HG02642 (cell line): Measurements from ENCODE around the gene ADGRV1.

Experiments
- ATAC-seq: cut with Tn5 transposase; IDR thresholded peaks from one replicate; pipeline ENCODE4 v1.9.1; 2021; ENCODE audit warnings: mild to moderate bottlenecking; ENCODE audit not compliant: unreplicated experiment, poor library complexity

Gene ADGRV1

DNA sequence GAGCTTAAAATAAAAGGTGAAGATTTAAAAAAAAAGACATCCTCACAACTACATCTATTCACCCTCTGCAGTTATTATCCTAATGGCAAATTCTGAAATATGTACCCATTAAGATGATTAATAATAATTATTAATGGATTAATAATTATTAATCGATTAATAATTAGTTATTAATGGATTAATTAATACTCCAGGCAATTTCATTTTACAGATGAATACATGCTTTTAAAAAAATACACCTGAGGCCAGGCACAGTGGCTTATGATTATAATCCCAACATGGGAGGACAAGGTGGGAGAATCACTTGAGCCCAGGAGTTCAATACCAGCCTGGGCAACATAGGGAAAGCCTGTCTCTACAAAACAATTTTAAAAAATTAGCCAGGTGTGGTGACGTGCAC is 642.1 kb downstream of the ADGRV1 start:
- ATAC-seq = no peak

DNA sequence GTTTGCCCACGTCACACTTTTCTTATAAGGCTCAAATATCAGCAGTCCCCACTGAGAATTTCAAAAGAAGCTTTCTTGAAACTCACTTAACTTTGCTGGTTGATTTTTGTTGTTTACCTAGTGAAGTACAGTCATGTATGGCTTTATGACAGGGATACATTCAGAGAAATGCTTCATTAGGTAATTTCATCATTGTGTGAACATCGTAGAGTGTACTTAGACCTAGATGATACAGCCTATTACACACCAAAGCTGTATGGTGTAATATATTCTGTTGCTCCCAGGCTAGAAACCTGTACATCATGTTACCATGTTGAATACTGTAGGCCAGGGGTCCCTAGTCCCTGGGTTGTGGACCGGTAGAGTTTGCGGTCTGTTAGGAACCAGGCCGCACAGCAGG is 647.5 kb downstream of the ADGRV1 start:
- ATAC-seq = no peak

DNA sequence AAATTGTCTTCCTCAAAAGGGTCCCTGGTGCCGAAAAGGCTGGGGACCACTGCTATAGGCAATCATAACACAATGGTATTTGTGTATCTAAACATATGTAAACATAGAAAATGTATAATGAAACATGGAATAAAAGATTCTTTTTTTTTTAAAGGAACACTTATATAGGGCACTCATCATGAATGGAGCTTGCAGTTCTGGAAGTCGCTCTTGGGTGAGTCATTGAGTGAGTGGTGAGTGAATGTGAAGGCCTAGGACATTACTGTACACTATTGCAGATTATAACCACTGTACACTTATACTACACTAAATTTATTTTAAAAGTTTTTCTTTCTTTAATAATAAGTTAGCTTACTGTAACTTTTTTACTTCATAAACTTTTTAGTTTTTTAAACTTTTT is 648.1 kb downstream of the ADGRV1 start:
- ATAC-seq = no peak

DNA sequence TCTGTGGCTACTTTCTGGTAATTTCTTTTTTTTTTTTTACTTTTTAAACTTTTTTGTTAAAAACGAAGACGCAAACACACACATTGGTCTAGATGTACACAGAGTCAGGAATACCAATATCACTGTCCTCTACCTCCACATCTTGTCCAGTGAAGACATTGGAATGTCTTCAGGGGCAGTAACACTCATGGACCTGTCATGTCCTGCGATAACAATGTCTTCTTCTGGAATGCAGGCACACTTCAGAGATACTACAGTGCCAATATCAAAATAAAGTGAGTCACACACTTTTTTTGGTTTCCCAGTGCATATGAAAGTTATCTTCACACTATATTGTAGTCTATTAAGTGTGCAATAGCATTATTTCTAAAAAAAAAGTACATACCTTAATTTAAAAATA is 648.7 kb downstream of the ADGRV1 start:
- ATAC-seq = no peak

DNA sequence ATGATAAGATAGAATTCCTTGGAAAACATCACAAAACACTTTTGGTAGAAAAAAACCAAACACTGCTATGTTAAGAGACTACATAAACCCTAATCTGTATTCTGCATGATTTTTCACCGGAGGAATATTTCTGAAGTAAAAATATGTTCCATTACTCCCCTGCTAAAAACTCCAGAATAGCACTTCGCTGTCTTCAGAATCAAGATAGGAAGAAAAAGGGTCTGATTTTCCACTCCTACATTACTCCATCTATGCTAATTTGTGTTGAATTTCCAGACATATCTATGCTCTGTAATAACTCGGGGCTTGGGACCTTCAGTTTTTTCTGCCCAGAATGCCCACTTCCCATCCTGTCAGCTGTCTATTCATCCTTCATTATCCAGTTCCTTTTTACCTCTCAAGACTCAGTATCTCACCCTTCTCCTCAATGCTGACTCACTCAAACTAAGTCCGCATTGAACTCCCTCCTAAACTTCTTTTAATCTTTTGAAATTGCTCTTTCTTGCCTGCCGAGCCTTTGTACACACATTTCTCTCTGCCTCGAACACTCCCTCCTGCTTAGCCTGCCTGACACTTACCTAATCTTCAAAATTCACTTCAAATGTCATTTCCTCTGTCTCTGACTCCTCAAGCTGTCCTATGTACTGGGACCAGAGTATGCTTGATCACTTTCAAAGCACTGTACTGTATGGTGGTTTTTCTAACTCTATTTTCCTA is 653.6 kb downstream of the ADGRV1 start:
- no peak for ATAC-seq

DNA sequence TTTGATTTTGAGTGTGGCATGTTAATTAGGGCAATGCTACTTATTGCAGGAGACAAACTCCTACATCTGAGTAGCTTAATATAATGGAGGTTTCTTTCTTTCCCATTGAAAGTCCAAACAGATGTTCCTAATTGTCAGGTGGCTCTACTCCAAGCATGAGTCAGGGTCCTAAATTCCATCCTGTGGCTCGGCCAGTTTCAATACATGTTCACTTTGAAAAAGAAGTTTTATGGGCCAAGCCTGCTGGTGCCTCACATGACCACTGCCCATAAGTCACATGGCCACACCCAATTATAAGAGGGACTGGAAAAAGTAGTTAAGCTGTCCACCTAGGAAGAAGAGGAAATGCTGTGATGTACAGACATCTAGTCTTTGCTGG is 654.1 kb downstream of the ADGRV1 start:
- no peak for ATAC-seq
